HepG2 (cell line): ENCODE measurements around the gene LAX1. TPM values are rescaled to one million over a fixed set of nuclear protein-coding genes. Genes with fewer than 3 reads are reported as not detected.
A peak's percentile ranks its signal among the peaks of the same experiment; 100 is the strongest.

Source experiments
- ATAC-seq: fragments of 200-7000 bp; cut with Tn5 transposase; 3 replicates; pipeline ENCODE4 v1.9.1; 2020; ENCODE audit warnings: mild to moderate bottlenecking, moderate library complexity
- BruUV-seq: library from RNA; stranded (reverse); fragments of 400-500 nt; replicated peaks from 2 replicates; lab custom pipeline; 2021; lab: Mats Ljungman, UMichigan
- CTCF ChIA-PET: fragments of 300-600 bp; formaldehyde crosslinking; extraction: SDS; loops from one replicate; lab custom pipeline; 2021; ENCODE audit warnings: low total read pairs, inconsistent platforms, low intra/inter-chr PET ratio; lab: Yijun Ruan, JAX
- POLR2A ChIA-PET: fragments of 350-600 bp; sonication (Branson Sonifier 250); formaldehyde crosslinking; loops from one replicate; lab custom pipeline; 2020; ENCODE audit warnings: antibody characterized with exemption, inconsistent platforms; lab: Yijun Ruan, JAX
- DNase-seq: peaks from one replicate; pipeline ENCODE4 v3.0.0-alpha.2; 2015; ENCODE audit warnings: low spot score
- FAIRE-seq: peaks from 3 replicates; lab custom pipeline; 2011; peaks lifted over from hg19 to GRCh38; lab: Jason Lieb, UNC
- H2AFZ ChIP-seq: one replicate; pipeline ENCODE4 v1.6.1; 2011; ENCODE audit warnings: low read length, inconsistent platforms
- H3K27ac ChIP-seq: fragments of 300-600 bp; 3 replicates; pipeline ENCODE4 v1.8.0; 2011; ENCODE audit warnings: mixed run types, mild to moderate bottlenecking, mixed read lengths, low read length, inconsistent platforms; ENCODE audit not compliant: insufficient read depth; ENCODE audit errors: extremely low read length
- H3K27me3 ChIP-seq, 2 experiments: fragments of 200-600 bp in 1 of 2; 2 replicates in 1 of 2; 3 replicates in 1 of 2; pipeline versions ENCODE4 v1.6.0 to v1.8.0; 2011; ENCODE audit warnings: low read length in 2 of 2, mild to moderate bottlenecking in 2 of 2, moderate library complexity in 2 of 2, inconsistent platforms in 1 of 2; ENCODE audit not compliant: insufficient read depth in 2 of 2, control insufficient read depth in 1 of 2
- H3K36me3 ChIP-seq, 2 experiments: fragments of 200-600 bp in 1 of 2; replicated peaks in 1 of 2; 2 replicates in 1 of 2; 3 replicates in 1 of 2; pipeline versions ENCODE4 v1.5.1 to v1.8.0; 2011; ENCODE audit warnings: low read length in 2 of 2, inconsistent platforms in 1 of 2; ENCODE audit not compliant: insufficient read depth in 2 of 2, control insufficient read depth in 1 of 2
- H3K4me1 ChIP-seq: 2 replicates; pipeline ENCODE4 v1.5.1; 2012; ENCODE audit warnings: low read length, inconsistent platforms; ENCODE audit not compliant: insufficient read depth
- H3K4me2 ChIP-seq: 2 replicates; pipeline ENCODE4 v1.6.0; 2011; ENCODE audit warnings: low read depth, low read length, inconsistent platforms
- H3K4me3 ChIP-seq, 3 experiments: fragments of 200-600 bp in 1 of 3; sonication (generic), shearing (Covaris generic) in 1 of 3; replicated peaks in 1 of 3; 2 replicates each; pipeline ENCODE4 v1.5.1; 2011 to 2016; ENCODE audit warnings: low read length in 3 of 3, inconsistent platforms in 2 of 3, low read depth in 2 of 3, mild to moderate bottlenecking in 2 of 3, control low read depth in 1 of 3, mixed read lengths in 1 of 3; ENCODE audit not compliant: insufficient read depth in 1 of 3
- H3K79me2 ChIP-seq: one replicate; pipeline ENCODE4 v1.6.1; 2011; ENCODE audit warnings: low read length, inconsistent platforms; ENCODE audit not compliant: insufficient read depth
- H3K9ac ChIP-seq: 2 replicates; pipeline ENCODE4 v1.6.0; 2011; ENCODE audit warnings: mild to moderate bottlenecking, low read depth, low read length, inconsistent platforms; ENCODE audit not compliant: insufficient read depth
- H3K9me3 ChIP-seq: 2 replicates; pipeline ENCODE4 v1.5.1; 2012; ENCODE audit warnings: mild to moderate bottlenecking, low read length
- H4K20me1 ChIP-seq: 2 replicates; pipeline ENCODE4 v1.6.0; 2011; ENCODE audit warnings: inconsistent platforms, mild to moderate bottlenecking, low read length, moderate library complexity; ENCODE audit not compliant: insufficient read depth
- POLR2AphosphoS5 ChIP-seq: IDR thresholded peaks from 2 replicates; pipeline ENCODE4 v1.6.1; 2012; ENCODE audit warnings: low read depth, low read length
- SOX6 ChIP-seq, 2 experiments: fragments of 450-650 bp in 1 of 2; sonication (generic) in 1 of 2; formaldehyde crosslinking in 1 of 2; IDR thresholded peaks; 2 replicates each; pipeline versions ENCODE4 v1.4.0 to v1.6.1; 2017 to 2020; ENCODE audit warnings: antibody characterized with exemption in 1 of 2, mild to moderate bottlenecking in 1 of 2, missing genetic modification reagents in 1 of 2
- ZNF703 ChIP-seq: sonication (generic); formaldehyde crosslinking; IDR thresholded peaks from 2 replicates; pipeline ENCODE4 v1.5.1; 2020; ENCODE audit warnings: missing genetic modification reagents, mild to moderate bottlenecking, moderate library complexity, borderline replicate concordance
- WGBS: methylation state at CpG from one replicate; pipeline ENCODE4 v1.1.6; 2017; ENCODE audit warnings: low lambda C conversion rate; 5-methylcytosine and 5-hydroxymethylcytosine counted together
- in situ Hi-C: cut with HindIII; loops from 2 replicates; pipeline ENCODE4 v1.10.0; 2017; ENCODE audit warnings: low pct_unique_long_range_greater_than_20kb; ENCODE audit not compliant: extremely low pct_ligation_motif_present
- intact Hi-C: fragments of 100-400 bp; cut with micrococcal nuclease; formaldehyde crosslinking; loops from one replicate; pipeline ENCODE4 v1.10.0; 2022; ENCODE audit not compliant: unreplicated experiment
- polyA plus RNA-seq, 8 experiments: library from polyadenylated mRNA; depleted of rRNA in 3 of 8; stranded (reverse) in 7 of 8; unstranded in 1 of 8; fragments of >200 nt; fragmentation: Illumina TruSeq in 4 of 8; extraction: Trizol in 4 of 8; gene quantifications; 2 replicates each; pipeline versions ENCODE4 v1.2.1 to v1.2.3, GENCODE V29; 2011 to 2016; ENCODE audit warnings: low read depth in 4 of 8, missing spikeins in 1 of 8, mixed read lengths in 1 of 8; ENCODE audit not compliant: insufficient read depth in 1 of 8
- total RNA-seq, 5 experiments: library from RNA; depleted of rRNA; stranded (reverse); fragments of >200 nt; fragmentation: Illumina TruSeq; extraction: Trizol; gene quantifications; 2 replicates each; pipeline ENCODE4 v1.2.3, GENCODE V29; 2016; ENCODE audit warnings: low read depth in 1 of 5
- TF ChIP-seq, protein P1 (sequence below): sonication (generic); formaldehyde crosslinking; IDR thresholded peaks from 2 replicates; pipeline ENCODE4 v1.4.0; 2020; ENCODE audit warnings: mild to moderate bottlenecking, missing genetic modification reagents

Gene LAX1
- total and polyA plus RNA-seq, 2 of the 13 experiments (the other 11 are each of a cell fraction or from before 2014, with no cell fraction given) = not detected

DNA sequence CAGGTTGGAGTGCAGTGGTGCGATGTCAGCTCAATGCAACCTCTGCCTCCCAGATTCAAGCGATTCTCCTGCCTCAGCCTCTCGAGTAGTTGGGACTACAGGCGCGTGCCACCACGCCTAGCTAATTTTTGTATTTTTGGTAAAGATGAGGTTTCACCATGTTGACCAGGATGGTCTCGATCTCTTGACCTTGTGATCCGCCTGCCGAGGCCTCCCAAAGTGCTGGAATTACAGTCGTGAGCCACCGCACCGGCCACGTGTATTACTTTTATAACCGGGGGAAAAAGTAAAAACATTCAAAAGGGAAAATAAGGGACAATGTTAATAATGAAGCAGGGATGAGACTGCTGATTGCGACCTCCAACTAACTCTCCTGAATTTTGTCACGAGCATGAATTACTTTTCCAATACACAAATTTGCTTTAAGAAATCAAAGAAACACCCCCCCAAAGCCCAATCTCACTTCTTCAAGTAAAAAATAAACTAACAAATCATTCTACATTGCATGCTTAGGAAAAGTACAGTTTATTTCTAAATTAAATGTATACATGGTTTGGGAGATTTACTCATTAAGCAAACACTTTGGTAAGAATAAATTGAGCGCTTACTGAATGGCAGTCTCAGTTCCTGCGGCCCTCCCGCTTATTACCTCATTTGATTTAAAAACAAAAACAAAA is 29.9 kb downstream of the LAX1 start:
- ChIA-PET POLR2A (interaction anchor here (0.6 to 2.0 kb wide), 2 partner anchors 13 to 15 kb away, joined by 3 to 4 read pairs; no protein-coding TSS in a partner anchor), CTCF (no interaction called here)
- Histone ChIP-seq H3K79me2 (peaks cover 40% of the 10 kb centered on the region), H3K27ac (peak overlapping the region; percentile 97), H3K9ac (peak overlapping the region; percentile 97), H4K20me1 (peaks cover 23% of the 10 kb centered on the region), H3K27me3 (no peaks in the 10 kb centered on the region), H3K4me2 (peak overlapping the region; percentile 83), H3K4me1 (peaks cover 52% of the 10 kb centered on the region), H3K9me3 (no peaks in the 10 kb centered on the region), H2AFZ (no peak overlapping the region), H3K4me3 (peak overlapping the region; percentile 22 to 77 (median 75); a peak in 4 of 6 replicates), H3K36me3 (peaks cover 2 to 22% of the 10 kb centered on the region in 2 experiments; a peak in 3 of 5 replicates)
- in situ Hi-C loops = no loop called here
- TF ChIP-seq, protein P1, sequence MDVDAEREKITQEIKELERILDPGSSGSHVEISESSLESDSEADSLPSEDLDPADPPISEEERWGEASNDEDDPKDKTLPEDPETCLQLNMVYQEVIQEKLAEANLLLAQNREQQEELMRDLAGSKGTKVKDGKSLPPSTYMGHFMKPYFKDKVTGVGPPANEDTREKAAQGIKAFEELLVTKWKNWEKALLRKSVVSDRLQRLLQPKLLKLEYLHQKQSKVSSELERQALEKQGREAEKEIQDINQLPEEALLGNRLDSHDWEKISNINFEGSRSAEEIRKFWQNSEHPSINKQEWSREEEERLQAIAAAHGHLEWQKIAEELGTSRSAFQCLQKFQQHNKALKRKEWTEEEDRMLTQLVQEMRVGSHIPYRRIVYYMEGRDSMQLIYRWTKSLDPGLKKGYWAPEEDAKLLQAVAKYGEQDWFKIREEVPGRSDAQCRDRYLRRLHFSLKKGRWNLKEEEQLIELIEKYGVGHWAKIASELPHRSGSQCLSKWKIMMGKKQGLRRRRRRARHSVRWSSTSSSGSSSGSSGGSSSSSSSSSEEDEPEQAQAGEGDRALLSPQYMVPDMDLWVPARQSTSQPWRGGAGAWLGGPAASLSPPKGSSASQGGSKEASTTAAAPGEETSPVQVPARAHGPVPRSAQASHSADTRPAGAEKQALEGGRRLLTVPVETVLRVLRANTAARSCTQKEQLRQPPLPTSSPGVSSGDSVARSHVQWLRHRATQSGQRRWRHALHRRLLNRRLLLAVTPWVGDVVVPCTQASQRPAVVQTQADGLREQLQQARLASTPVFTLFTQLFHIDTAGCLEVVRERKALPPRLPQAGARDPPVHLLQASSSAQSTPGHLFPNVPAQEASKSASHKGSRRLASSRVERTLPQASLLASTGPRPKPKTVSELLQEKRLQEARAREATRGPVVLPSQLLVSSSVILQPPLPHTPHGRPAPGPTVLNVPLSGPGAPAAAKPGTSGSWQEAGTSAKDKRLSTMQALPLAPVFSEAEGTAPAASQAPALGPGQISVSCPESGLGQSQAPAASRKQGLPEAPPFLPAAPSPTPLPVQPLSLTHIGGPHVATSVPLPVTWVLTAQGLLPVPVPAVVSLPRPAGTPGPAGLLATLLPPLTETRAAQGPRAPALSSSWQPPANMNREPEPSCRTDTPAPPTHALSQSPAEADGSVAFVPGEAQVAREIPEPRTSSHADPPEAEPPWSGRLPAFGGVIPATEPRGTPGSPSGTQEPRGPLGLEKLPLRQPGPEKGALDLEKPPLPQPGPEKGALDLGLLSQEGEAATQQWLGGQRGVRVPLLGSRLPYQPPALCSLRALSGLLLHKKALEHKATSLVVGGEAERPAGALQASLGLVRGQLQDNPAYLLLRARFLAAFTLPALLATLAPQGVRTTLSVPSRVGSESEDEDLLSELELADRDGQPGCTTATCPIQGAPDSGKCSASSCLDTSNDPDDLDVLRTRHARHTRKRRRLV (CRISPR knock-in tag) = 0 out of 2 replicates have a peak, but pooled peaks have one; percentile 57
- no peak for TF ChIP-seq POLR2AphosphoS5
- no peak for TF ChIP-seq ZNF703 (CRISPR knock-in tag)
- TF ChIP-seq SOX6 (IDR thresholded peaks at IDR 0.05) = no peak
- peak; percentile 47; the same call in 1 of the 2 replicates for TF ChIP-seq SOX6 (CRISPR knock-in tag; IDR thresholded peaks at IDR 0.05)
- WGBS = 81% methylated on average over 19 of the region's 19 CpGs
- TSS peak; percentile 90 for BruUV-seq
- no peak for DNase-seq
- FAIRE-seq = no peak
- intact Hi-C loops = no loop called here
- ATAC-seq = no peak
